Measurements from ENCODE around the gene SHLD1. TPM values are rescaled to one million over a fixed set of nuclear protein-coding genes. Genes with fewer than 3 reads are reported as not detected.

SHLD1 gene
- polyA plus RNA-seq, 6 donors from 2014 or later: 14.0 to 43.9 (median 30.8) TPM

DNA sequence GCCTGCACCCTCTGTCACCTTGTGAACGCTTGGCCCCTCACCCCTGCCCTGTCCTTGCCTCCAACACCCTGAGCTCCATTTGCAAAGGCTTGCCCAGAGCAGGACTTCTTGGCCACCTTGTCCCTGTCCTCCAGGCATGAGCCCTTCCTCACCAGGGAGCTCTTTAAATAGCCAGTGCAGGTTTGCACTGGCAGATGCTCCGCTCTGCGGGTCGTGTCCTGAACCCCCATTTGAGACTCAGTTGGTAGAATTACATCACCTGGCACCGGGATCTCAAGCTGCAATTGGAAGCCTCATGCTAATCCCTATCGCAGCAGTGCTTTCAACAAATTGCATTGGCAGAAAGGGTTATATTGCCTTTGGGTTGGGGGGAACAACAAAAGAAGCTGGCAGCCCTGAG lies 114.2 kb downstream of the SHLD1 start:
- Mint-ChIP-seq H3K4me3 (peak overlapping the region in 1 of 8 donors; percentile 43), H3K27ac (peak overlapping the region in 2 of 6 donors; percentile 12 to 45), H3K4me1 (peaks cover 0 to 3% (median 0%) of the 10 kb centered on the region in 3 donors), H3K9me3 (no peaks in the 10 kb centered on the region), H3K27me3 (no peaks in the 10 kb centered on the region), H3K36me3 (peaks cover 12 to 16% of the 10 kb centered on the region in 2 donors)
- DNase-seq (no peak), ATAC-seq (ENCODE audit: low read depth in 2 of 2) (no peak)

DNA sequence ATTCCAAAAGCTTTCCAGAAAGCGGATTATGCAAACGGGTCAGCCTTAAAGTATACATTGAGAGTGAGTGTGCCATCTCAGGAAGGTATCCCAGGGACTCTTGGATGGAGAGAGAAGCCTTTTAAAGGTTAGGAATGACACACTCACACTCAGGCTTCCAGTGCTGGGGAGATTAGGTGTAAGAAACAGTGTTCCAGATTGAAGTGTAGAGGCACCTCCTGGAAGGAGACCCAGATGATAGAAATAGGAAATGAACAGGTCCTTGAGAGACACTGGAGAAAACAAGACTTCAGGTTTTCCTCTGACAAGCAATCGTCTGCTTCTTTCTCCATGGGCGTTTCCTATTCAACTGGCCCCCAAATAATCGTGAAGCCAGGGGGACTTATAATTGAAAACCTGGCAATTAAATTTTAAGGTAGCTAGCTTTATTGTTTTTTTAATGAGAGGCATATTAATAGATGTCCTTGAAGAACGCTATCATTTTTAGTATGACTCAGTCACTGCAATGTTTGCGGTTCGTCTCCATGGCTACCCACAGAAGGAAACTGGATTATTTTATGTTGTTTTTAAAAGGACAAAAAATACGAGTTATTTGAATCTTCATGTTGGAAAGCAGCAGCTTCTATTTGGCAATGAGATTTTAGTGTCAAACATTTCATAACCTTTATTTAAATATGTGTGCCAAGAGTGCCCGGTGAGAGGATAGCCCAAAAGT lies 114.8 kb downstream of the SHLD1 start:
- Mint-ChIP-seq H3K27ac (no peak overlapping the region), H3K9me3 (no peaks in the 10 kb centered on the region), H3K4me1 (peaks cover 0 to 3% (median 0%) of the 10 kb centered on the region in 3 donors), H3K36me3 (peaks cover 12 to 16% of the 10 kb centered on the region in 2 donors), H3K4me3 (no peak overlapping the region), H3K27me3 (no peaks in the 10 kb centered on the region)
- DNase-seq: no peak
- ATAC-seq (ENCODE audit: low read depth in 2 of 2): no peak

DNA sequence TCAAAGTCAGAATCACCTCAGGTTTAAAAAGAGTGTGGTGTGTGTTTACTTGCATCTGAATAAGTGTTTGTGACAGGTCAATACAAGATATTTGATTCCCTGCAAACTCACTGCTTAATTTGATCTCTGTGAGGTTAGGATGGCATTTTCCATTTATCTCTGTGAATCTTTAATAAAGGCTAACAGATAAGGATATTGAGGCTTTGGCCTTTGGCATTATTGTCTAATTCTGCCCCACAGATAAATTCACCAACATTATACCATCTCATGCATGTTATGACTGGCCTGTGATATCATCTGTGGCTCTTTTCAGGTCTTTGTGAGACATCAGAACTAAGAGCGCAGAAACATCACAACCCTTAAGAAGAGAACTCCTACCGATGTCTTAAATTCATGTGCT lies 115.4 kb downstream of the SHLD1 start:
- no peak for DNase-seq
- no peak for ATAC-seq (ENCODE audit: low read depth in 2 of 2)
- H3K36me3 Mint-ChIP-seq: peaks cover 12 to 16% of the 10 kb centered on the region in 2 donors
- H3K4me3 Mint-ChIP-seq: no peak overlapping the region
- H3K27me3 Mint-ChIP-seq: peaks cover 0 to 3% (median 0%) of the 10 kb centered on the region in 3 donors
- no peak overlapping the region for H3K27ac Mint-ChIP-seq
- no peaks in the 10 kb centered on the region for H3K9me3 Mint-ChIP-seq
- peaks cover 0 to 3% (median 0%) of the 10 kb centered on the region in 3 donors for H3K4me1 Mint-ChIP-seq

- Mint-ChIP-seq H3K4me1 (no peaks in the 10 kb centered on the region), H3K4me3 (no peak overlapping the region), H3K27me3 (peaks cover 4 to 22% (median 12%) of the 10 kb centered on the region in 3 donors), H3K27ac (peak overlapping the region in 1 of 6 donors; percentile 1), H3K9me3 (peaks cover 0 to 3% (median 0%) of the 10 kb centered on the region in 7 donors), H3K36me3 (no peaks in the 10 kb centered on the region)
- DNase-seq: no peak
- no peak for ATAC-seq (ENCODE audit: low read depth in 2 of 2)
Observed at GRCh38 chr20:5870568-5870981, 120.4 kb downstream of the SHLD1 start.

DNA sequence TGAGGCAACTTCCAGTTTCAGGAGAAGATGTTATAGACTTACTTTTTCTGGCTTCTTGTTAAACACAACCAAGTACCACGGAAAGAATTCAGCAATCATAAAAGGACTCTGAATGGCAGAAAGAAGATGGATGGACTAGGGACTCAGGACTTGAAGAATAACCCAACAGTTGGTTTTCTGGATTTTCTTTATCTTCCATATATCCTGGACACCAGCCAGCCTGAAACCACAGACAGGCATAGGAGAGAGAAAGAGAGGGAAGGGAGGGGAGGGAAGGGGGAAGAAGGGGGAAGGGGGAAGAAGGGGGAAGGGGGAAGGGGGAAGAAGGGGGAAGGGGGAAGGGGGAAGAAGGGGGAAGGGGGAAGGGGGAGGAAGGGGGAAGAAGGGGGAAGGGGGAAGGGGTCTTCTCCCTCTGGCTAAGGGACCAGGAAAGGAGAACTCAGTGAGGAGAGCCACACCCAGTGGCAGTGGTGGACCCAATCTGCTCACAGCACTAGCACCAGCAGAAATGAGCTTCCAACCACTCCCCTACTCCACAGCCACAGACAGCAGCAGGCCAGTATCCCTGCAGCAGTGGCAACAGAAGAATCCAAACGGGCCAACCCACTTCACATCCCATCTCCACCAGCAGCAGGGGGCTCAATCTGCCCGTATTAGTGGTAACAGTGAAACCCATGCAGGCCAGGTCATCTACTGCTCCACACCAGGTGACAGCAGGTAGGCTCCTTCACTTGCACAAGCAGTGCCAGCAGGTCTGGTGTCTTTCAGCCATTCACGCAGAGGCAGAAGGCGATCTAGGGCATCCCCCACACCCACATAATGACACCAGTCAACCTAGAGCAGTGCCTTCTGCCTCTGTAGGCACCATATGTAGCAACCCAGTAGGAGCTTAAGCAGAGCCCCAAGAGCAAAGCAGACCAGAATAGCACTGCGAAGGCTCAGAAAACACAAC lies 121.5 kb downstream of the SHLD1 start:
- Mint-ChIP-seq H3K4me3 (no peak overlapping the region), H3K27me3 (peaks cover 4 to 22% (median 12%) of the 10 kb centered on the region in 3 donors), H3K27ac (no peak overlapping the region), H3K4me1 (no peaks in the 10 kb centered on the region), H3K36me3 (no peaks in the 10 kb centered on the region), H3K9me3 (peaks cover 3 to 11% (median 7%) of the 10 kb centered on the region in 7 donors)
- DNase-seq (no peak), ATAC-seq (ENCODE audit: low read depth in 2 of 2) (no peak)

- DNase-seq: no peak
- H3K4me1 Mint-ChIP-seq: peaks cover 0 to 7% (median 6%) of the 10 kb centered on the region in 3 donors
- H3K36me3 Mint-ChIP-seq: peaks cover 0 to 4% of the 10 kb centered on the region in 2 donors
- ATAC-seq (ENCODE audit: low read depth in 2 of 2): no peak
- H3K27me3 Mint-ChIP-seq: peaks cover 13 to 34% (median 23%) of the 10 kb centered on the region in 3 donors
- H3K4me3 Mint-ChIP-seq: no peak overlapping the region
- H3K9me3 Mint-ChIP-seq: peaks cover 3 to 18% (median 11%) of the 10 kb centered on the region in 7 donors
- no peak overlapping the region for H3K27ac Mint-ChIP-seq
Observed at GRCh38 chr20:5877128-5877527, 126.9 kb downstream of the SHLD1 start.

GRCh38 chr20:5880326-5880725 lies 130.1 kb downstream of the SHLD1 start:
- H3K4me1 Mint-ChIP-seq: peaks cover 0 to 9% (median 6%) of the 10 kb centered on the region in 3 donors
- DNase-seq (no peak), ATAC-seq (ENCODE audit: low read depth in 2 of 2) (no peak)
- no peak overlapping the region for H3K27ac Mint-ChIP-seq
- peaks cover 9 to 22% (median 20%) of the 10 kb centered on the region in 3 donors for H3K27me3 Mint-ChIP-seq
- peaks cover 0 to 4% of the 10 kb centered on the region in 2 donors for H3K36me3 Mint-ChIP-seq
- H3K9me3 Mint-ChIP-seq: peaks cover 3 to 18% (median 11%) of the 10 kb centered on the region in 7 donors
- H3K4me3 Mint-ChIP-seq: no peak overlapping the region

GRCh38 chr20:5881703-5882102 lies 131.5 kb downstream of the SHLD1 start:
- H3K27ac Mint-ChIP-seq: peak overlapping the region in 1 of 6 donors; percentile 86
- peaks cover 0 to 8% (median 4%) of the 10 kb centered on the region in 7 donors for H3K9me3 Mint-ChIP-seq
- peaks cover 0 to 4% of the 10 kb centered on the region in 2 donors for H3K36me3 Mint-ChIP-seq
- no peak for DNase-seq
- H3K4me3 Mint-ChIP-seq: peak overlapping the region in 1 of 8 donors; percentile 22
- no peak for ATAC-seq (ENCODE audit: low read depth in 2 of 2)
- H3K27me3 Mint-ChIP-seq: peaks cover 12 to 29% (median 26%) of the 10 kb centered on the region in 3 donors
- H3K4me1 Mint-ChIP-seq: peaks cover 0 to 9% (median 6%) of the 10 kb centered on the region in 3 donors

DNA sequence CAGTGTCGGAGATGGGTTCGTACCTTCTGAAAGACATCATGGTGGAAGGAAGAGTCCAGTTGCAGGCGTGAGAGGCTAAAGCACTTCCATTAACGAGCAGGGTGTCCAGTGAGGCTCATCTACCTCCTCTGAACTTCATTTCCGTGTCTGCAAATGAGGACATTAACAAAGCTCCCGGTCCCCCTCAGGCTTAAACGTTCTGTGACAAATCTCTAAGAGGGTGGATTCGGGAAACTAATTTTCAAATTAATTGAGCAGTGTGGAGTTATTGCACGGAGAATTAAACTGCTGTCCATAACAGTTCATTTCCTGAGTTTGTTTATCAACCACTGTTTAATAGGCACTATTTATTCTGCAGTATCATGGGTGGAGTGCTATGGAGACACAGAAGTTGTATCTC lies 132.0 kb downstream of the SHLD1 start:
- Mint-ChIP-seq H3K9me3 (peaks cover 0 to 3% (median under 1%) of the 10 kb centered on the region in 7 donors), H3K27me3 (peaks cover 13 to 29% (median 26%) of the 10 kb centered on the region in 3 donors), H3K4me3 (no peak overlapping the region), H3K36me3 (peaks cover 0 to under 1% of the 10 kb centered on the region in 2 donors), H3K4me1 (peaks cover 0 to 9% (median 6%) of the 10 kb centered on the region in 3 donors), H3K27ac (no peak overlapping the region)
- DNase-seq (no peak), ATAC-seq (ENCODE audit: low read depth in 2 of 2) (no peak)

- H3K27ac Mint-ChIP-seq: no peak overlapping the region
- H3K36me3 Mint-ChIP-seq: no peaks in the 10 kb centered on the region
- peaks cover 0 to 2% (median 0%) of the 10 kb centered on the region in 7 donors for H3K9me3 Mint-ChIP-seq
- ATAC-seq (ENCODE audit: low read depth in 2 of 2): no peak
- H3K27me3 Mint-ChIP-seq: peaks cover 8 to 37% (median 23%) of the 10 kb centered on the region in 3 donors
- DNase-seq: no peak
- H3K4me3 Mint-ChIP-seq: no peak overlapping the region
- H3K4me1 Mint-ChIP-seq: peaks cover 0 to 9% (median 6%) of the 10 kb centered on the region in 3 donors
Observed at GRCh38 chr20:5884465-5885335, 134.5 kb downstream of the SHLD1 start.

- no peak overlapping the region for H3K4me3 Mint-ChIP-seq
- no peak for ATAC-seq (ENCODE audit: low read depth in 2 of 2)
Observed at GRCh38 chr20:5885866-5886265, 135.7 kb downstream of the SHLD1 start.

DNA sequence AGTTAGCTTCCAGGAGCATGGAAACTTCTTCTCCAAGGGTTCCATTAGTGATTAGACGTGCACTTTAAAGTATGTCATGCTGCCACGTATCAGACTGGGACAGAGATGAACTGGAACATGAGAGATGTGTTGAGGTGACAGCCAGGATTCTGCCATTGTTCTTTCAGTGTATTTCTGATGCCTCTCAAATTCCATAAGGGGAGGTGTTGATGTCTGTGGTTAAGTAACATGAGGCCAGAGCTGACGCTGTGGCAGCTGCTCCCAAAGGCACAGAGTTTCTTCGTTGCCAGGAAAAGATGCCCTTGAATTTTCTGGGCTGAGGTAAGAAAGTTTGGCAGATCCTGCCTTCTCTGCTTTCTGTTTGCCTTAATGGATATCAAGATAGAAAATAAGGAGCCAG lies 136.6 kb downstream of the SHLD1 start:
- Mint-ChIP-seq H3K36me3 (no peaks in the 10 kb centered on the region), H3K4me3 (no peak overlapping the region), H3K9me3 (no peaks in the 10 kb centered on the region), H3K27ac (no peak overlapping the region), H3K4me1 (peaks cover 0 to 5% (median 4%) of the 10 kb centered on the region in 3 donors), H3K27me3 (peaks cover 7 to 35% (median 17%) of the 10 kb centered on the region in 3 donors)
- ATAC-seq (ENCODE audit: low read depth in 2 of 2) (no peak), DNase-seq (no peak)

More at GRCh38 chr20:5885866-5886265, 135.7 kb downstream of the SHLD1 start:
- H3K9me3 Mint-ChIP-seq: peaks cover 0 to 2% (median 0%) of the 10 kb centered on the region in 7 donors
- no peak overlapping the region for H3K27ac Mint-ChIP-seq
- no peaks in the 10 kb centered on the region for H3K36me3 Mint-ChIP-seq
- no peak for DNase-seq
- peaks cover 0 to 9% (median 6%) of the 10 kb centered on the region in 3 donors for H3K4me1 Mint-ChIP-seq
- H3K27me3 Mint-ChIP-seq: peaks cover 7 to 41% (median 21%) of the 10 kb centered on the region in 3 donors

Data from naive B cell (primary cell).